ENCODE results near the gene PAGR1.

Gene PAGR1

DNA sequence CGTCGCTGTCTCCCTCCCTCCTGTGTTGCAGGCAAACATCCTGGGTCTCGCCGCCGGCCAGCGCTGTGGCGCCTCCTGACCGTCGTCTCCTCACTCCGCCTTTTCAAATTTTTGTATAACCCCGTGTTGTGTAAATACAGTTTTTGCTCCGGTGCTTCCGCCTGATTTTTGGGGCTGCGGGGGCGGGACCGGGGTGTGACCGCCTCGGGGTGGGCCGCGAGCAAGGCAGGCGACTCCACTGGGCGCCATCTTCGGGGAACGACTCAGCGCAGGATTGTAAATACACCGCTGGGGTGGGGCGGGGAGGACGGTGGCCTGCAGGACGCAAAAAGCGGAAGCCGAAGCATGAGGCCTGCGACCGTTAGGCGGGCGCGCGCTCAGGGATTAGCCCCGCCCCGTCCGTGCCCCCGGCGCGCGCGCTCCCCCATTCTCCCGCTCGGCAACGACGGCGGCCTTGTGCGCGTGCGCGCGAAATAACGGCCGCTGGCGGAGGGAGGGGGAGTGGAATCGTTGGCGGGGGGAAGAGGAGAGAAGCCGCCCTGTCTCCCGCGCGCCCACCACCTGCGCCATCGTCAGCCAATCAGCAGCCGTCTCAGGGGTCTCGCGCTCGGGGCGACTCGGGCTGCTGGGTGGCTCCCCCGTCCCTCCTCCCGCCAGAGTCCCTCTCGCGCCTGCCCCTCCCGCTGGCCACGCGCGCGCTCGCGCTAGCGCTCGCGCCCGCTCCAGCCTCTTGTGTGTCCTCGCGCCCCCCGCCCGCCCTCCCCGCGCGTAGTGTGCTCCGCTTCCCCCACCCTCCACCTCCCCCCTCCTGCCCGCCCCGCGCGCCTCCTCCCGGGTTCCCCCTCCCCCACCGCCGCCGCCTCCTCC, 10.5 kb upstream of the PAGR1 start (continued):
- TF ChIP-seq ZNF19 (tag by site-specific recombination; IDR thresholded peaks at IDR 0.05; ENCODE audit: low read depth) (no peak), ZNF266 (tag by site-specific recombination; IDR thresholded peaks at IDR 0.05; ENCODE audit: low read depth) (no peak), ZNF157 (tag by site-specific recombination; IDR thresholded peaks at IDR 0.05) (no peak), GLIS2 (tag by site-specific recombination; IDR thresholded peaks at IDR 0.05) (peak; percentile 99), ZNF280C (tag by site-specific recombination; IDR thresholded peaks at IDR 0.05) (no peak), HOXC10 (CRISPR knock-in tag; IDR thresholded peaks at IDR 0.05) (no peak), ZNF544 (tag by site-specific recombination; IDR thresholded peaks at IDR 0.05) (no peak), TSHZ1 (tag by site-specific recombination; IDR thresholded peaks at IDR 0.05; ENCODE audit: borderline replicate concordance) (0 out of 2 replicates have a peak, but pooled peaks have one; percentile 74), ZSCAN23 (tag by site-specific recombination; IDR thresholded peaks at IDR 0.05) (peak; percentile 88; the same call in 1 of the 2 replicates), ZNF174 (tag by site-specific recombination; IDR thresholded peaks at IDR 0.05) (no peak), ZNF768 (tag by site-specific recombination; IDR thresholded peaks at IDR 0.05) (no peak; the same call in 1 of the 2 replicates), ZNF354C (tag by site-specific recombination; IDR thresholded peaks at IDR 0.05; ENCODE audit: borderline replicate concordance, low read depth) (no peak), ZEB2 (tag by site-specific recombination; IDR thresholded peaks at IDR 0.05) (peak; percentile 100), HOXD13 (CRISPR knock-in tag; IDR thresholded peaks at IDR 0.05; ENCODE audit: borderline replicate concordance) (peak; percentile 81), ZNF626 (tag by site-specific recombination; IDR thresholded peaks at IDR 0.05) (no peak), SCRT2 (tag by site-specific recombination; IDR thresholded peaks at IDR 0.05) (no peak), WT1 (tag by site-specific recombination; IDR thresholded peaks at IDR 0.05) (peak; percentile 81; the same call in 1 of the 2 replicates), ZBTB48 (tag by site-specific recombination; IDR thresholded peaks at IDR 0.05) (no peak), SP2 (tag by site-specific recombination; IDR thresholded peaks at IDR 0.05) (peak; percentile 92), ZNF223 (tag by site-specific recombination; IDR thresholded peaks at IDR 0.05) (no peak), ZNF366 (tag by site-specific recombination; conservative IDR thresholded peaks at IDR 0.05) (no peak)
- TF ChIP-seq, protein P1, sequence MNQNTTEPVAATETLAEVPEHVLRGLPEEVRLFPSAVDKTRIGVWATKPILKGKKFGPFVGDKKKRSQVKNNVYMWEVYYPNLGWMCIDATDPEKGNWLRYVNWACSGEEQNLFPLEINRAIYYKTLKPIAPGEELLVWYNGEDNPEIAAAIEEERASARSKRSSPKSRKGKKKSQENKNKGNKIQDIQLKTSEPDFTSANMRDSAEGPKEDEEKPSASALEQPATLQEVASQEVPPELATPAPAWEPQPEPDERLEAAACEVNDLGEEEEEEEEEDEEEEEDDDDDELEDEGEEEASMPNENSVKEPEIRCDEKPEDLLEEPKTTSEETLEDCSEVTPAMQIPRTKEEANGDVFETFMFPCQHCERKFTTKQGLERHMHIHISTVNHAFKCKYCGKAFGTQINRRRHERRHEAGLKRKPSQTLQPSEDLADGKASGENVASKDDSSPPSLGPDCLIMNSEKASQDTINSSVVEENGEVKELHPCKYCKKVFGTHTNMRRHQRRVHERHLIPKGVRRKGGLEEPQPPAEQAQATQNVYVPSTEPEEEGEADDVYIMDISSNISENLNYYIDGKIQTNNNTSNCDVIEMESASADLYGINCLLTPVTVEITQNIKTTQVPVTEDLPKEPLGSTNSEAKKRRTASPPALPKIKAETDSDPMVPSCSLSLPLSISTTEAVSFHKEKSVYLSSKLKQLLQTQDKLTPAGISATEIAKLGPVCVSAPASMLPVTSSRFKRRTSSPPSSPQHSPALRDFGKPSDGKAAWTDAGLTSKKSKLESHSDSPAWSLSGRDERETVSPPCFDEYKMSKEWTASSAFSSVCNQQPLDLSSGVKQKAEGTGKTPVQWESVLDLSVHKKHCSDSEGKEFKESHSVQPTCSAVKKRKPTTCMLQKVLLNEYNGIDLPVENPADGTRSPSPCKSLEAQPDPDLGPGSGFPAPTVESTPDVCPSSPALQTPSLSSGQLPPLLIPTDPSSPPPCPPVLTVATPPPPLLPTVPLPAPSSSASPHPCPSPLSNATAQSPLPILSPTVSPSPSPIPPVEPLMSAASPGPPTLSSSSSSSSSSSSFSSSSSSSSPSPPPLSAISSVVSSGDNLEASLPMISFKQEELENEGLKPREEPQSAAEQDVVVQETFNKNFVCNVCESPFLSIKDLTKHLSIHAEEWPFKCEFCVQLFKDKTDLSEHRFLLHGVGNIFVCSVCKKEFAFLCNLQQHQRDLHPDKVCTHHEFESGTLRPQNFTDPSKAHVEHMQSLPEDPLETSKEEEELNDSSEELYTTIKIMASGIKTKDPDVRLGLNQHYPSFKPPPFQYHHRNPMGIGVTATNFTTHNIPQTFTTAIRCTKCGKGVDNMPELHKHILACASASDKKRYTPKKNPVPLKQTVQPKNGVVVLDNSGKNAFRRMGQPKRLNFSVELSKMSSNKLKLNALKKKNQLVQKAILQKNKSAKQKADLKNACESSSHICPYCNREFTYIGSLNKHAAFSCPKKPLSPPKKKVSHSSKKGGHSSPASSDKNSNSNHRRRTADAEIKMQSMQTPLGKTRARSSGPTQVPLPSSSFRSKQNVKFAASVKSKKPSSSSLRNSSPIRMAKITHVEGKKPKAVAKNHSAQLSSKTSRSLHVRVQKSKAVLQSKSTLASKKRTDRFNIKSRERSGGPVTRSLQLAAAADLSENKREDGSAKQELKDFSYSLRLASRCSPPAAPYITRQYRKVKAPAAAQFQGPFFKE (tag by site-specific recombination; IDR thresholded peaks at IDR 0.05; ENCODE audit: borderline replicate concordance), result no peak
- TF ChIP-seq, protein P2, sequence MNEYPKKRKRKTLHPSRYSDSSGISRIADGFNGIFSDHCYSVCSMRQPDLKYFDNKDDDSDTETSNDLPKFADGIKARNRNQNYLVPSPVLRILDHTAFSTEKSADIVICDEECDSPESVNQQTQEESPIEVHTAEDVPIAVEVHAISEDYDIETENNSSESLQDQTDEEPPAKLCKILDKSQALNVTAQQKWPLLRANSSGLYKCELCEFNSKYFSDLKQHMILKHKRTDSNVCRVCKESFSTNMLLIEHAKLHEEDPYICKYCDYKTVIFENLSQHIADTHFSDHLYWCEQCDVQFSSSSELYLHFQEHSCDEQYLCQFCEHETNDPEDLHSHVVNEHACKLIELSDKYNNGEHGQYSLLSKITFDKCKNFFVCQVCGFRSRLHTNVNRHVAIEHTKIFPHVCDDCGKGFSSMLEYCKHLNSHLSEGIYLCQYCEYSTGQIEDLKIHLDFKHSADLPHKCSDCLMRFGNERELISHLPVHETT (tag by site-specific recombination; IDR thresholded peaks at IDR 0.05), result peak; percentile 96
- TF ChIP-seq, protein P3, sequence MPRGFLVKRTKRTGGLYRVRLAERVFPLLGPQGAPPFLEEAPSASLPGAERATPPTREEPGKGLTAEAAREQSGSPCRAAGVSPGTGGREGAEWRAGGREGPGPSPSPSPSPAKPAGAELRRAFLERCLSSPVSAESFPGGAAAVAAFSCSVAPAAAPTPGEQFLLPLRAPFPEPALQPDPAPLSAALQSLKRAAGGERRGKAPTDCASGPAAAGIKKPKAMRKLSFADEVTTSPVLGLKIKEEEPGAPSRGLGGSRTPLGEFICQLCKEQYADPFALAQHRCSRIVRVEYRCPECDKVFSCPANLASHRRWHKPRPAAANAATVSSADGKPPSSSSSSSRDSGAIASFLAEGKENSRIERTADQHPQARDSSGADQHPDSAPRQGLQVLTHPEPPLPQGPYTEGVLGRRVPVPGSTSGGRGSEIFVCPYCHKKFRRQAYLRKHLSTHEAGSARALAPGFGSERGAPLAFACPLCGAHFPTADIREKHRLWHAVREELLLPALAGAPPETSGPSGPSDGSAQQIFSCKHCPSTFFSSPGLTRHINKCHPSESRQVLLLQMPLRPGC (tag by site-specific recombination; IDR thresholded peaks at IDR 0.05), result peak; percentile 97
